Ecto neural progenitor cell (in vitro differentiated cells): ENCODE data around the gene ELL.

Experiments
- DNase-seq: peaks from one replicate; pipeline ENCODE4 v3.0.0-alpha.2; 2018; ENCODE audit warnings: low spot score

The ELL gene

GRCh38 chr19:18445262-18445948 is 76.5 kb downstream of the ELL start:
- no peak for DNase-seq

GRCh38 chr19:18444513-18444912 is 77.4 kb downstream of the ELL start:
- DNase-seq = no peak

GRCh38 chr19:18443831-18444230 is 78.0 kb downstream of the ELL start:
- no peak for DNase-seq

- DNase-seq = no peak
Measured at GRCh38 chr19:18443406-18443805, 78.5 kb downstream of the ELL start.

GRCh38 chr19:18442941-18443340 is 78.9 kb downstream of the ELL start:
- DNase-seq = no peak

GRCh38 chr19:18441804-18442788 is 79.8 kb downstream of the ELL start:
- DNase-seq = no peak

- no peak for DNase-seq
Measured at GRCh38 chr19:18440936-18441803, 80.7 kb downstream of the ELL start.

- DNase-seq = no peak
Measured at GRCh38 chr19:18440415-18440877, 81.4 kb downstream of the ELL start.

- DNase-seq = no peak
Measured at GRCh38 chr19:18439910-18440237, 82.0 kb downstream of the ELL start.

GRCh38 chr19:18439025-18439909 is 82.6 kb downstream of the ELL start:
- peak; percentile 73 for DNase-seq

GRCh38 chr19:18438331-18439024 is 83.4 kb downstream of the ELL start:
- peak; percentile 84 for DNase-seq

GRCh38 chr19:18437491-18438330 is 84.2 kb downstream of the ELL start, which contains the start of gene ISYNA1:
TSS of gene ISYNA1 (minus strand) at chr19:18438133. CDS start at chr19:18437979, 154 bp downstream.
- peak; percentile 88 for DNase-seq

GRCh38 chr19:18436671-18437490 is 85.0 kb downstream of the ELL start:
- DNase-seq = peak; percentile 91

- DNase-seq = no peak
Measured at GRCh38 chr19:18435842-18436670, 85.8 kb downstream of the ELL start.

GRCh38 chr19:18435178-18435841 is 86.6 kb downstream of the ELL start:
- no peak for DNase-seq

GRCh38 chr19:18434411-18435175 is 87.3 kb downstream of the ELL start:
- DNase-seq = no peak
